ENCODE results near the gene GSTP1.
"Not testable (repeated sequence)": the region's sequence is repeated elsewhere in the genome, so short reads cannot be mapped to it uniquely, and the experiment has no call there.

GSTP1 gene

DNA sequence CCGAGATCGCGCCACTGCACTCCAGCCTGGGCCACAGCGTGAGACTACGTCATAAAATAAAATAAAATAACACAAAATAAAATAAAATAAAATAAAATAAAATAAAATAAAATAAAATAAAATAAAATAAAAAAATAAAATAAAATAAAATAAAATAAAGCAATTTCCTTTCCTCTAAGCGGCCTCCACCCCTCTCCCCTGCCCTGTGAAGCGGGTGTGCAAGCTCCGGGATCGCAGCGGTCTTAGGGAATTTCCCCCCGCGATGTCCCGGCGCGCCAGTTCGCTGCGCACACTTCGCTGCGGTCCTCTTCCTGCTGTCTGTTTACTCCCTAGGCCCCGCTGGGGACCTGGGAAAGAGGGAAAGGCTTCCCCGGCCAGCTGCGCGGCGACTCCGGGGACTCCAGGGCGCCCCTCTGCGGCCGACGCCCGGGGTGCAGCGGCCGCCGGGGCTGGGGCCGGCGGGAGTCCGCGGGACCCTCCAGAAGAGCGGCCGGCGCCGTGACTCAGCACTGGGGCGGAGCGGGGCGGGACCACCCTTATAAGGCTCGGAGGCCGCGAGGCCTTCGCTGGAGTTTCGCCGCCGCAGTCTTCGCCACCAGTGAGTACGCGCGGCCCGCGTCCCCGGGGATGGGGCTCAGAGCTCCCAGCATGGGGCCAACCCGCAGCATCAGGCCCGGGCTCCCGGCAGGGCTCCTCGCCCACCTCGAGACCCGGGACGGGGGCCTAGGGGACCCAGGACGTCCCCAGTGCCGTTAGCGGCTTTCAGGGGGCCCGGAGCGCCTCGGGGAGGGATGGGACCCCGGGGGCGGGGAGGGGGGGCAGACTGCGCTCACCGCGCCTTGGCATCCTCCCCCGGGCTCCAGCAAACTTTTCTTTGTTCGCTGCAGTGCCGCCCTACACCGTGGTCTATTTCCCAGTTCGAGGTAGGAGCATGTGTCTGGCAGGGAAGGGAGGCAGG, at the start of gene GSTP1:
Gene GSTP1 (plus strand): TSS at position 566 of the 958 bp plus-strand sequence. CDS start 32 bp downstream, at position 598.
- DNase-seq (ENCODE audit: low read depth in 2 of 2), result peak; percentile 60 to 70

DNA sequence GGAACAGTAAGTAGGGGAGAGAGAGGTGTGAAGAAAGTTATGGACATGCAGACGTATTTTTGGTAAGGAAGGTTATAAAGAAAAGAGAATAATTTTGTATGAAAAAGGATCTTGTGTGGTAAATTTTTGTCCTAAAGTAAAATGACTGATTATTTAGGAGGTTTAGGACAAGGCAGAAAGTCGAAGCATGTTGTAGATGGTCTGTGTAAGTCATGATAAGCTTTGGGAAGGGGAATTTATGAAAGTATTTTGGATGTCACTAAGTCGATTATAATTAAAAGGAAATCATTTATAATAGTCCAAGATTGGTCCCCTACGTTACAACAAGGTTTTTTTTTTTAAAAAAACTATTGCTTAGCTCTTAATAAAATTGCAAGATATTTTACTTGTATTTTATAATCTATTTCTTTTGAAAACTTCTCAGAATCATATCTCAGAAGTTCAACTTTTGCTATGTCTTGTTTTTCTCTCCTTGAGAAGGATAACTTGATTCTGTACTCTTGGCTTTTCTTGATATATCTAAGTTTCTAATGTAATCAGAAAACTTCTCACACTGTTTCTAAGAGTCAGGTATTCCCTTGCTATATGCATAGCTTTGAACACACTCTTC, 49.4 kb upstream of the GSTP1 start:
- DNase-seq (ENCODE audit: low read depth in 2 of 2), result no peak

DNA sequence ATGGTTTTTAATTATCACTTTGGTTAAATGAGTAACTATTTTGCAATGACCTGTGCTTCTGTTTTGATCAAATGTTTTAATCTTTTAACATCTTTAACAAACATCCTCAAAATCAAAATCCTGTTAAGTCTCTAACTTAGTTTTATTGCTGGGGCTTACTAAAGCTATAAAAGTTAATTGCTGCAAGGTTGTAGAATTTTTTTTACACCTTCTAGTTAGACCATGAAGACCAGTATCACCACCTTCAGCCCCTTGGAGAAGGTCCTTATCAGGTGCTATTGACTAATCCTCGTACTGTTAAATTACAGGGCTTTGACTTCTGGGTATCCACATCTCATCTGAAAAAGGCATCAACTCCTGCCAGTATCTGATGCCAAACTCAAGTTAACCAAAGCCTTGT, 48.1 kb upstream of the GSTP1 start:
- no peak for DNase-seq (ENCODE audit: low read depth in 2 of 2)

GRCh38 chr11:67538306-67538705, 45.3 kb upstream of the GSTP1 start:
- DNase-seq (ENCODE audit: low read depth in 2 of 2), result no peak

- DNase-seq (ENCODE audit: low read depth in 2 of 2), result no peak
Measured at GRCh38 chr11:67538823-67539505, 44.6 kb upstream of the GSTP1 start.

- DNase-seq (ENCODE audit: low read depth in 2 of 2), result no peak
Measured at GRCh38 chr11:67539550-67539949, 44.1 kb upstream of the GSTP1 start.

GRCh38 chr11:67541198-67541597, 42.4 kb upstream of the GSTP1 start:
- DNase-seq (ENCODE audit: low read depth in 2 of 2), result no peak

- no peak for DNase-seq (ENCODE audit: low read depth in 2 of 2)
Measured at GRCh38 chr11:67542169-67542568, 41.4 kb upstream of the GSTP1 start.

- DNase-seq (ENCODE audit: low read depth in 2 of 2), result no peak
Measured at GRCh38 chr11:67542971-67543370, 40.6 kb upstream of the GSTP1 start.

DNA sequence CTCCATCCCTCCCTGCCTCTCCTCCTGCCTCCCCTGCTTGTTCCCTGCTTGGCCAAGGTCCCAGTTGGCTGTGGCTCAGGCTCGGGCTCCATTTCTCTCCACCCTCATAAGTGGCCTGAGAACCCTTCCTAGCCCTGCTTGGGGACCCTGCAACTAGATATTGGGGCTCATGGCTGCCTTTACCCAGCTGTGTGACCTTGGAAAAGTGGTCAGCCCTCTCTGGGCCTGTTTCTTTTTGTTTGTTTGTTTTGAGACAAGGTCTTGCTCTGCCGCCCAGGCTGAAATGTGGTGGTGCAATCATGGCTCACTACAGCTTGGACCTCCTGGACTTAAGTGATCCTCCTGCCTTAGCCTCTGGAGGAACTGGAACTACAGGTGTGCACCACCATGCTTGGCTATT, 40.0 kb upstream of the GSTP1 start:
- DNase-seq (ENCODE audit: low read depth in 2 of 2), result no peak

DNA sequence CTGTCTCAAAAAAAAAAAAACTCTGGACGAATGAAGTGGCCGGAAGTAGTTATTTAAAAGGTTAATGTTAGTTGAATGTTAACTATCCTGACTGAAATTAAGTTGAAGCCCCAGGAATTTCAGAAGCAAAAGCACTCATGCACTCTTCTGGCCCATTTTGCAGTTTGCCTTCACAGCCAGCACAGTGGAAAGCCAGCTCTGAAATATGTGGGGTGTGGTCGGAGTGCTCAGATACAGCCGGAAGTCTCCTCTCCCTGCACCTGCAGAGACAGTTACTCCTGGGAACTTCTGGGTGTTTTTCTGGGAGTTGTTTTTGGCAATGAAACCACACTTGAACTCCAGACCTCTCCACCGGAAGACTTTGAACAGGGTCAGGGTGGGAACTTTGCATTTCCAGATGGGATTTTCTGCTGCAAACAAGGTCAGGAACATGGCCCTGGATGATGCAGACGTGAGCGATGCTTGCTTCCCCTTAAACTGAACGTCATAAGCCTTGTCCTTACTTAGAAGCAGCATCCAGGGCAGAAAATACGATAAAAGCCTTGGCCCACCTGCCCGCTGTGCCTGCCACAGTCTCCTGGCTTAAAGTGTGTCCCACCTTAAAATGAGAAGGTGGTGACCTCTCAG, 38.9 kb upstream of the GSTP1 start:
- no peak for DNase-seq (ENCODE audit: low read depth in 2 of 2)

DNA sequence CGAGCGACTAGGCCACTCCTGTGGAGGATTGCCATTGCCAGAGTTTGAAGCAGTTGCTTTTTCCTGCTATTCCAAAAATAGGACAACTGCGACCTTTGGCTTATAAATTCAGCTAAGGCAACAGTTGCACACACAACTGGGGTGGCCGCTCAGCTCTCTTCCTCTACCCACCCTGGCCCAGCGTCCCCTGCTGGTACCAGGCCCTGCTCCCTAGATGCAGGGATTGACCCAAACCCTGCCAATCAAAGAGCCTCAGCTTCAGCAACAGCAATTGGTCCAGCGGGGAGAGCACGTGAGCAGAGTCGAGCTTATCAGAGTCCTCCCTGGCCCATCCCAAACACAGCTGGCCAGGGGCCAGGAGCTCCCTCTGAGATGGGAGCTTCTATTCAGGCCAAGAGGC, 38.3 kb upstream of the GSTP1 start:
- DNase-seq (ENCODE audit: low read depth in 2 of 2), result no peak

DNA sequence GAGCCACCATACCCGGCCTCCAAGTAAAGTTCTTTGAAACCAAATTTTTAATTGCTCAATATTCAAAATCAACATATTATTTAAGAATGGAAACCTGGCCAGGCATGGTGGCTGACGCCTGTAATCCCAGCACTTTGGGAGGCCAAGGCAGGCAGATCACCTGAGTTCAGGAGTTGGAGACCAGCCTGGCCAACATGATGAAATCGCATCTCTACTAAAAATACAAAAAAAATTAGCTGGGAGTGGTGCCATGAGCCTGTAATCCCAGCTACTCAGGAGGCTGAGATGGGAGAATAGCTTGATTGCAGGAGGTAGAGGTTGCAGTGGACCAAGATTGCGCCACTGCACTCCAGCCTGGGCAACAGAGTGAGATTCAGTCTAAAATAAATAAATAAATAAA, 35.5 kb upstream of the GSTP1 start:
- DNase-seq (ENCODE audit: low read depth in 2 of 2), result not testable (repeated sequence)

DNA sequence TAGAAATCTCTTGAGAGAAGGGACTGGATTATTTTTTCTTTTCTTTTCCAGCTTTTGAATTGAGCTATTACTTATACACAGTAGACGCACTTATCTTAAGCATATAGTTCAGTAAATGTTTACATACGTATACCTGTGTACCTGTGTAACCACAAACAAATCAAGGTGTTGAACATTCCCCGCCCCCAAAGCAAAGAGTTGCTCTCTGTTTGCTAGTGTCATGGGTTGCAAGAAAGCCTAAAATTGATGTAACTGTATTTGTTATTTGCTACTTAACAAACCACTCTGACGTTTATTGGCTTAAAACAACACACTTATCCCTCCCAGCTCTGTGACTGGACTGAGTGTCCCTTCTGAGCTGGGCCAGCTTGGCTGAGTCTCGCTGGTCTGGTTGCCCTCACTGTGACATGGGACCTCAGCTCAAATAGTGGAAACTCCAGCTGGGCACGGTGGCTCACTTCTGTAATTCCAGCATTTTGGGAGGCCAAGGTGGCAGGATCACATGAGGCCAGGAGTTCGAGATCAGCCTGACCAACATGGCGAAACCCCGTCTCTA, 35.0 kb upstream of the GSTP1 start:
- no peak for DNase-seq (ENCODE audit: low read depth in 2 of 2)

- no peak for DNase-seq (ENCODE audit: low read depth in 2 of 2)
Measured at GRCh38 chr11:67551127-67551526, 32.5 kb upstream of the GSTP1 start.

- not testable (repeated sequence) for DNase-seq (ENCODE audit: low read depth in 2 of 2)
Measured at GRCh38 chr11:67551697-67552096, 31.9 kb upstream of the GSTP1 start.

- DNase-seq (ENCODE audit: low read depth in 2 of 2), result no peak
Measured at GRCh38 chr11:67556244-67556643, 27.4 kb upstream of the GSTP1 start.

GRCh38 chr11:67558084-67558772, 25.4 kb upstream of the GSTP1 start:
- no peak for DNase-seq (ENCODE audit: low read depth in 2 of 2)

DNA sequence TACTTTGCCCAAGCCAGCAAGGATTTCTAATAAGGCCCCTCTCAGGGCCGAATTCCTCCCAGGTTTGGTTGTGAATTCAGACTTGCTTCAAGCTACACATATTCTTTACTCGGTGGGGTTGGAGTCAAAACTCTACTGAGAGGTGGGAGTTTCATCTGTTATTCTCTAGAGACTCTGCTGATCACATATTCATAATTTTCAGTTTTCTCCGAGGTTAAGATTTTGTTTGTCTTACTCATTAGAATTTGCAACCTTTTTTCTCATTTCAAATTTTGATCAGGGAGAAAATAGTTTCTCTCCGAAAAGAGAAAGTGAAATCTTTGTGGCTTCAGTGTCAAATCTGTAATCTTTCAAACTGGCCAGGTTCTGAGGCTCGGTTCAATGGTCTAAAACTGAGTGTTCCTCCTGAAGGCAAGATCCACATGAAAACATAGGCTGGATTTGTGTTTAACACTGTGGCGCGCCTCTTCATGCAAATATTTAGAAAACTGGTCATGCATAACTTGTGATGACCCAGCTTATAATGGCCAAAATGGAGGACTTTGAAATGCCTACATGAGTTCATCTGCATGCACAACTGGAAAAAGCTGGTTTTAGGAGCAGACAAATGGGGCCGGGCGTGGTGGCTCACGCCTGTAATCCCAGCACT, 21.5 kb upstream of the GSTP1 start:
- DNase-seq (ENCODE audit: low read depth in 2 of 2), result no peak

GRCh38 chr11:67562963-67563704, 20.5 kb upstream of the GSTP1 start:
- DNase-seq (ENCODE audit: low read depth in 2 of 2), result no peak
